ENCODE measurements around the gene DEK.

DNA sequence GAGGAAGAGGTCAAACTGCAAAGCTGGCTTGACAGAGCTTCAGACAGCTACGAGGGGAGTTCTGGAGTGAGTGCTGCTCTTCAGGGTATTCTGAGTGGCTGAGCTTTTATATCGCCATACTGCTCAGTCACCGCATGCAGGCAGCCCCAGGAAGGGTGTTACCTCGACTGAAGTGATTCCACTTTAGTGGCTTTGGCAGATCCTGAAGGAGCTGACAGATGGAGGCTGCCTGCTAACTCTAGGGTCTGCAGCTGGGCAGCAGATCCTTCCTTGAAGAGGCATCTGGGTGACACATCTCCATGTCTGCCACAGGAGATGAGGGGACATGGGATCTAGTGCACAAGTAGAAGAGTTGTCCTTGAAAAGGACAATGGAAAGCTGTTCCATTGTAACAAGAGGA lies 3.7 kb upstream of the DEK start:
- no peak for TF ChIP-seq EZH2 (IDR thresholded peaks at IDR 0.05; ENCODE audit: insufficient read depth, low read length)
- TF ChIP-seq, protein P1, sequence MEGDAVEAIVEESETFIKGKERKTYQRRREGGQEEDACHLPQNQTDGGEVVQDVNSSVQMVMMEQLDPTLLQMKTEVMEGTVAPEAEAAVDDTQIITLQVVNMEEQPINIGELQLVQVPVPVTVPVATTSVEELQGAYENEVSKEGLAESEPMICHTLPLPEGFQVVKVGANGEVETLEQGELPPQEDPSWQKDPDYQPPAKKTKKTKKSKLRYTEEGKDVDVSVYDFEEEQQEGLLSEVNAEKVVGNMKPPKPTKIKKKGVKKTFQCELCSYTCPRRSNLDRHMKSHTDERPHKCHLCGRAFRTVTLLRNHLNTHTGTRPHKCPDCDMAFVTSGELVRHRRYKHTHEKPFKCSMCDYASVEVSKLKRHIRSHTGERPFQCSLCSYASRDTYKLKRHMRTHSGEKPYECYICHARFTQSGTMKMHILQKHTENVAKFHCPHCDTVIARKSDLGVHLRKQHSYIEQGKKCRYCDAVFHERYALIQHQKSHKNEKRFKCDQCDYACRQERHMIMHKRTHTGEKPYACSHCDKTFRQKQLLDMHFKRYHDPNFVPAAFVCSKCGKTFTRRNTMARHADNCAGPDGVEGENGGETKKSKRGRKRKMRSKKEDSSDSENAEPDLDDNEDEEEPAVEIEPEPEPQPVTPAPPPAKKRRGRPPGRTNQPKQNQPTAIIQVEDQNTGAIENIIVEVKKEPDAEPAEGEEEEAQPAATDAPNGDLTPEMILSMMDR (IDR thresholded peaks at IDR 0.05; ENCODE audit: insufficient read depth, low read depth, low read length), result no peak

Measured in astrocyte (in vitro differentiated cells and primary cell).